HG03442 (cell line): ENCODE measurements around the gene C17orf107.
"Not testable (repeated sequence)": the region's sequence is repeated elsewhere in the genome, so short reads cannot be mapped to it uniquely, and the experiment has no call there.

Experiments
- ATAC-seq: cut with Tn5 transposase; IDR thresholded peaks from one replicate; pipeline ENCODE4 v1.9.1; 2021; ENCODE audit warnings: mild to moderate bottlenecking, moderate library complexity; ENCODE audit not compliant: unreplicated experiment

The C17orf107 gene

GRCh38 chr17:4899341-4900230, at the start of gene C17orf107:
Gene C17orf107, plus strand, starts transcription at chr17:4899536. Its CDS starts 227 bp downstream, at chr17:4899763.
- no peak for ATAC-seq

GRCh38 chr17:4850246-4850645, 49.1 kb upstream of the C17orf107 start:
- ATAC-seq, result no peak

- no peak for ATAC-seq
Measured at GRCh38 chr17:4851084-4851483, 48.3 kb upstream of the C17orf107 start.

GRCh38 chr17:4852567-4853207, 46.6 kb upstream of the C17orf107 start:
- no peak for ATAC-seq

DNA sequence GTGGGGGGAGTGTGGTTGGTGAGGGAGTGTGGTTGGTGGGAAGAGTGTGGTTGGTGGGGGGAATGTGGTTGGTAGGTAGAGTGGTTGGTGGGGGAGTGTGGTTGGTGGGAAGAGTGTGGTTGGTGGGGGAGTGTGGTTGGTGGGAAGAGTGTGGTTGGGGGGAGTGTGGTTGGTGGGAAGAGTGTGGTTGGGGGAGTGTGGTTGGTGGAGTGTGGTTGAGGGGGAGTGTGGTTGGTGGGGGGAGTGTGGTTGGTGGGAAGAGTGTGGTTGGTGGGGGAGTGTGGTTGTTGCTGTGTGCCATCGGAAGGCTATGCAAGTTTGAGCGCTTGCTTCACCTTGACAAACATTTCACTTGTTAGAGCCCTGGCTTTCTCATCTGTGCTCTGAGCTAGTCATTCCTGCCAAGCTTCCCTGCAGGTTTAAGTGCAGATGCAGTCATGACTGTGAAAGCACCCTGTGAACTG, 46.1 kb upstream of the C17orf107 start:
- no peak for ATAC-seq

- ATAC-seq, result no peak
Measured at GRCh38 chr17:4854111-4854681, 45.1 kb upstream of the C17orf107 start.

DNA sequence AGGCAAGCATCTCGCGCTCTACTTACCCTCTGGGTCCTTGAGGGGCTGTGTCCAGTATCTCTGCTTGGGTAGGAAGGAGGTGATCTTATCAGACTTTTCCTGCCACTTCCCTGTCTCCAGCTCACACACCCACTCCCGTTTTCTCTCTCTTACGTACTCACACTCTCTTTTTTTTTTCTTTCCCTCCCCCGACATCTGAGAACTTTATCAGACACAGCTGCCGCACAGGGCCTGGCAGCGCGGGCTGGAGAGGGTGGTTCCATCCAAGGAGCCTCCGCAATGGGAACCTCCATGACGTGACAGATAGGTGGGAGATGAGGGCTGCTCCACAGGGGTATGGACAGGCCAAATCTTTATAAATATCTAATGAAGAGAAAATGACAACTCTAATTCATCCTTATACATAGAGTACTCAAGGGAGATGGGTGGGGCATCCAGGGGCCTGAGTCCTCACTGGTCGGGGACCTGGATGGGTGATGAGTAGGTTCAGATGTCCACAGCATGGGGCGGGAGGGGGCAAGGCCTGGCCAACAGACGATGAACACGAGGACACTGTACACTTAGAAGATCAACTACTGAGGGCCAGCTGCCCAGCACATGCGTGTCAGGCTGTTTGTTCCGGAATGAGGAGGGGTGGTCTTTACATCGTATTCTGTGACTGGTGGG, 42.9 kb upstream of the C17orf107 start:
- no peak for ATAC-seq

DNA sequence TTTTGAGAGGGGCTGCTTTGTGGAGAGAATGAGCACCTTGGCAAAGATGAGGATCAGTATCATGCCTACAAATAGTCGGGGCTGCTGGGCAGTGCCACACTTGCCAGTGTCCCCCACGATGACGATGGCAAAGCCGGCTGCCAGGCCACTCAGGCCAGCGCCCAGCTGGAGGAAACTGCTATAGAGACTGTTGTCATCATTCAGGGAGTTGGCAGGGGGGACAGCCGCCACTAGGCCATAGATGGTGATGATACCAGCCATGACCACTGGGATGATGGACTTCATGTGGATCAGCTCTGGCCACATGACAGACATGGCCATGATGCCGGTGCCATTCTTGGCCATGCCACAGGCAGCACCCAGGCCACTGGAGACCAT, 42.4 kb upstream of the C17orf107 start:
- ATAC-seq, result no peak

DNA sequence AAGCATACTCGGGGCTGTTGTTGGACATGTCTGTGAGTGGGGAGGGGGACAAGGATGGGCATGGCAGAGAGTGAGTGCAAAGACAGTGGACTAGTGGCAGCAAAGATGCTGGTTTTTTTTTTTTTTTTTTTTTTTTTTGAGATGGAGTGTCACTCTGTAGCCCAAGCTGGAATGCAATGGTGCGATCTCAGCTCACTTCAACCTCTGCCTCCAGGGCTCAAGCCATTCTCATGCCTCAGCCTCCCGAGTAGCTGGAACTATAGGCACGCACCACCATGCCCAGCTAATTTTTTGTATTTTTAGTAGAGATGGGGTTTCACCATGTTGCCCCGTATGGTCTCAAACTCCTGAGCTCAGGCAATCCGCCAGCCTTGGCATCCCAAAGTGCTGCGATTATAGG, 42.0 kb upstream of the C17orf107 start:
- not testable (repeated sequence) for ATAC-seq

- no peak for ATAC-seq
Measured at GRCh38 chr17:4858068-4858881, 41.1 kb upstream of the C17orf107 start.

DNA sequence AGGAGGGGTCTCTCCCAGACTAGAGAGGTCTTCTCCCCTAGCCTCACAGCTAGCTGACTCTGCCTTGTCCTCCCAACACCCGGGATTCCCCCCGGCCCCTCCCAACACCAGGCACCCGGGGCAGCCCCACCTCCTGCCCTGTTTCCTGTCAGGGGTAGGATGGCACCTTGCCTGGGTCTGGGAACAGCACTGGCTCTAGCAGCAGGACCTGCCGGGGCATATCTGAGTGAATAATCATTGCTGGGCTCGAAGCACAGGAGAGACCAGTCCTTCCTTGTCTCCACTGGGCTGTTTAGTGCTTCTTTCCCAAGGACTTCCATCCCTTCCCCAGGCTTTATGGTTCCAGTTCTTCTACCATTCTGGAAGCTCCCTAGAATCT, 40.5 kb upstream of the C17orf107 start:
- no peak for ATAC-seq

DNA sequence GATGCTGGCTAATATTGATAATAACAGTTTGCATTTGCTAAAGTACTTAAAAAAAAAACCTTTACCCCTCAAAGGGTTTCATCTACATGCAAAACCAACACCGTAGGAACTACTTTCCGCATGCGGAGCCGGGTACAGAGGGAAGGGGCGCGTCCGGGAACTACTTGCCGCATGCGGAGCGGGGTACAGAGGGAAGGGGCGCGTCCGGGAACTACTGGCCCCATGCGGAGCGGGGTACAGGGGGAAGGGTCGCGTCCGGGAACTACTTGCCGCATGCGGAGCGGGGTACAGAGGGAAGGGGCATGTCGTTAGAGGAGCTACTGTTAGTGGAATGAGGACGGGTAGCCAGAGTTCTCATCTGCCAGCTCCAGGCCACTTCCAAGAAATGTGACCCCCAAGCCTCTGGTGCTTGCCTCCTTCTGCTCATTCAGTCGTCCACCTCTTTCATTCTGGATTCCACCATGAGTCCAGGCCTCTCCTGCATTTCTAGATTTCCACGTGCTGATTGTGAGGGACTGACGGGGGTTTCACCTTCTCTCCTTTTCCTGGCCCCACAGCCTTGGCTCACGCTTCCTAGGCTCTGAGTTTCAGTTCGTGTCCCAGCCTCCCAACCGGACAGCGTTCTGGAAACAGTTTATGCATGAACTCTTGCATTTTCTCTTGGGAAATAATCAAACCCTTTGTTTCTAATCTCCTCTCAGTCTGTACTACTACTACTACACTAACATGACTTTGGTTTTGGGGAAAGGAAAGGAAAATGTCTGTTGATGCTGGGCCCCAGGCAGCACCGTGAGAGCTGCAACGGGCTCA, 39.3 kb upstream of the C17orf107 start:
- no peak for ATAC-seq

- ATAC-seq, result no peak
Measured at GRCh38 chr17:4860651-4861050, 38.7 kb upstream of the C17orf107 start.

DNA sequence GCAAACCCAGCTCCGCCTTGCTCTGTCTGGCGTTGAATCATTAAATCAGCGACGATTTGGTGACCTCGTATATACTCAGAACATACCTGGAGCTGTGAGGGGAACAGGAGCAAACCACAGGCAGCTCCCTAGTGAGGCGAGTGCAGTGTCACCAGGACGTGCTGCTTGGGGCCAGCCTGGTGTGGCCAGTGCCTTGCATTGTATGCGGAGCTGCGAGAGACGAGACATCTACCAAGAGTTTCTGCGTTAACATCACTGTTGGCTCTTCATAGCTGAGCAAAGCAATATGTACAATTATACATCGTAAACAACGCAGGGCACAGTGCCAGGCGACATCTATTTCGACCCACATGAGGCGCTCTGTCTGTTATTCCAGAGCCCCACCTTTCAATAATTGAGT, 38.3 kb upstream of the C17orf107 start:
- ATAC-seq, result no peak

- ATAC-seq, result no peak
Measured at GRCh38 chr17:4862720-4863119, 36.6 kb upstream of the C17orf107 start.

DNA sequence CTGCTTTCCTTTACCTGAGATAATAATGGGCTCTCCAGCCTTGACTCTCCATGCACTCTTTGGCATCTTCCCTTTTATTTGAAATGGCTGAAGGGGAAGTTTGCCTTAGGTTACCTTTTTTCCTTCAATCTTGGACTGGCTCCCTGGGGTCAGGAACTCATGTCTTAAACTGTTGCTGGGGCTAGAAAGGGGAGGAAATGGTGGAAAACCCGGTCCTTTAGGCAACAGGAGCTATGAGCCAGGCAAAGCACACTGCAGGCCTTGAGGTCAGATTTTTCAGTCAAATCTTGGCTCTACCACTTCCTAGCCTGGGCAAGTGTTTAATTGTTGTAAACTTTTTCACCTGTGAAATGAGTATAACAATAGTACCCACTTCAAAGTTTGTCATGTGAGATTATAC, 36.0 kb upstream of the C17orf107 start:
- no peak for ATAC-seq

DNA sequence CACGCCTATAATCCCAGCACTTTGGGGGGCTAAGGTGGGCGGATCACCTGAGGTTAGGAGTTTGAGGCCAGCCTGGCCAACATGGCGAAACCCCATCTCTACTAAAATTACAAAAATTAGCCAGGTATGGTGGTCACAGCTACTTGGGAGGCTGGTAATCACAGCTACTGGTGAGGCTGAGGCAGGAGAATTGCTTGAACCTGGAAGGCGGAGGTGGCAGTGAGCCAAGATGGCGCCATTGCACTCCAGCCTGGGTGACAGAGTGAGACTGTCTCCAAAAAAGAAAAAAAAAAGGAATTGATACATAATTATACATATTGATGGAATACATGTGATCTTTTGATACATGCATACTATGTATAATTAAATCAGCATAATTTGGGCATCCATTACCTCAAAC, 31.8 kb upstream of the C17orf107 start:
- ATAC-seq, result not testable (repeated sequence)

GRCh38 chr17:4869058-4869998, 30.0 kb upstream of the C17orf107 start:
- not testable (repeated sequence) for ATAC-seq

DNA sequence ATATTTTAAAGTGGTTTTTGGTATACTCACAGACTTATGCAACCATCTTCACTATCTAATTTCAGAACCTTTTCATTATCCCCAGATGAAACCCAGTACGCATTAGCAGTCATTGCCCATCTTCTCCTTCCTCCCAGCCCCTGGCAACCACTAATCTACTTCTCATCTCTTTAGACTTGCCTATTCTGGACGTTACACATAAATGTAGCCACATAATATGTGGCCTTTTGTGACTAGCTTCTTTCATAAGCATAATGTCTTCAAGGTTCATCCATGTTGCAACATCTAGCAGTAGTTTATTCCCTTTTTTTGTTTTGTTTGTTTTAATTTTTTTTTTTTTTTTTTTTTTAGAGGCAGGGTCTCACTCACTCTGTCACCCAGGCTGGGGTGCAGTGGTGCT, 28.5 kb upstream of the C17orf107 start:
- ATAC-seq, result no peak
